GM15510 (cell line): ENCODE data around the gene APLP2.

Experiments
- POLR2A ChIP-seq: IDR thresholded peaks from 3 replicates; pipeline ENCODE4 v1.6.1; 2011; ENCODE audit warnings: borderline replicate concordance; ENCODE audit not compliant: insufficient read length; ENCODE audit errors: extremely low read depth

The APLP2 gene

GRCh38 chr11:130050257-130050656 lies 19.4 kb upstream of the APLP2 start:
- no peak for TF ChIP-seq POLR2A

DNA sequence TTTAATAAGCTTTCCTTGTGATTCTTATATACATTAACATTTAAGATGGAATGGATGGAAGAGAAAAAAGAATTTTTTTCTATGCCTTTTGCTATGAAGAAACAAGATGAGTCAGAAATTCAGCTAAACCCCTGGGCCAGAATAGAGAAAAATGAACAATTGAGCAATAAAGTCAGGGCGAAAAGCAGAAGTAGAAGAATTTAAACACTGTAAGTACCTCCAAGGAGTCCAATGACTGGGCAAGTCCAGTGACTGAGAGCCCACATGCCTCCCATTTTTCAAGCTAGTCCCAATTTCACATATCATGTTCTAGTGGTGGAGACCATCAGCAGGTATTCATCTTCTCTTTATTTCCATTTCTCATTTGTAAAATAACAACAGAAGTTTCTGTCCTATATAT lies 18.6 kb upstream of the APLP2 start:
- TF ChIP-seq POLR2A, result no peak

DNA sequence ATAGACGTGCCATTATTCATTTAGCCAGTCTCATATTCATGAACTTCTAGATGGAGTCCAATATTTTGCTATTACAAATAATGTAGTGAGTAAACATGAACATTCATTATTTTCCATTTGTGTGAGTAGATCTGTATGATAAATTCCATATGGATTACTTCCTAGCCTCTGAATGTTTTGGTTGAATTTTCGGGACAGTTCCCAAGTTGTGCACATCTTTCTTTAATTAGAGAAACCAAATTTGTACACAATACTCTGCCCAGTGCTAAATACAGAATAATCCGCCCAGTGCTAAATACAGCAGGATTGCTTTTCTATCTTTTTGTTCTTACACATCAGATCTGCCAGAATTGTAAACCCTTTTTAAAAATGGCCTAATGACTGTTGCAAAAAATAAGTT lies 17.1 kb upstream of the APLP2 start:
- no peak for TF ChIP-seq POLR2A

- TF ChIP-seq POLR2A, result no peak
Observed at GRCh38 chr11:130054966-130055365, 14.7 kb upstream of the APLP2 start.

- TF ChIP-seq POLR2A, result no peak
Observed at GRCh38 chr11:130055617-130056016, 14.1 kb upstream of the APLP2 start.

GRCh38 chr11:130061017-130061416 lies 8.7 kb upstream of the APLP2 start:
- no peak for TF ChIP-seq POLR2A

GRCh38 chr11:130062026-130062425 lies 7.7 kb upstream of the APLP2 start:
- no peak for TF ChIP-seq POLR2A

DNA sequence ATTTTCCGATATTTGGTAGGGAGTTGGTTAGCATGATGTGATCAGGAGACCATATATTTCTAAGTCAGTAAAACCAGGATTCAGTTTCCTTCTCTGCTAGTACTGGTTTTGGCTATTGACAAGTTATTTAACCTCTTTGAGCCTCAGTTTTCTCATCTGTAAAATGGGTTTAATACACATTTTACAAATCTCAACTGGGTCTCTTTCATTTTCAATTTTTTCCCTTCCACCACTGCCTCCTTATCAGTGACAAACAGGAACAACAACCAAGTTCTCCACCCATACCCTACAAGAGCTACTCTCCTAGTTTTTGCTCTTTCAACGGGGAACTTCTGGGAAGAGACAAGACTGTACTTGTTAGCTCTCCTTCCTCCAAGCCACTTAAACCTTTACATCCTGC lies 6.2 kb upstream of the APLP2 start:
- TF ChIP-seq POLR2A, result no peak

- TF ChIP-seq POLR2A, result no peak
Observed at GRCh38 chr11:130064596-130064995, 5.1 kb upstream of the APLP2 start.

DNA sequence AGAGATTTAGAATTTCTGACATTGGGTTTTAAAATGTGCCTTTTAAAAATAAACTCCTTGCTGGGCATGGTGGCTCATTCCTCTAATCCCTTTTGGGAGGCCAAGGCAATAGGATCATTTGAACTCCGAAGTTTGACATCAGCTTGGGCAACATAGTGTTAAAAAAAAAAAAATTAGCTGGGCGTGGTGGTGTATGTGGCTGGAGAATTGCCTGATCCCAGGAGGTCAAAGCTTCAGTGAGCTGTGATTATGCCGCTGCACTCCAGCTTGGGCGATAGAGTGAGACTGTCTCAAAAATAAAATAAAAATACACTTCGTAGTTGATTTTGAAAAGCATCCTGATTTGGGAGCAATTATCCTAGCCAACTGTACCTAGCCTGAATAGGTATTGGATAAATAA lies 3.4 kb upstream of the APLP2 start:
- TF ChIP-seq POLR2A, result no peak

DNA sequence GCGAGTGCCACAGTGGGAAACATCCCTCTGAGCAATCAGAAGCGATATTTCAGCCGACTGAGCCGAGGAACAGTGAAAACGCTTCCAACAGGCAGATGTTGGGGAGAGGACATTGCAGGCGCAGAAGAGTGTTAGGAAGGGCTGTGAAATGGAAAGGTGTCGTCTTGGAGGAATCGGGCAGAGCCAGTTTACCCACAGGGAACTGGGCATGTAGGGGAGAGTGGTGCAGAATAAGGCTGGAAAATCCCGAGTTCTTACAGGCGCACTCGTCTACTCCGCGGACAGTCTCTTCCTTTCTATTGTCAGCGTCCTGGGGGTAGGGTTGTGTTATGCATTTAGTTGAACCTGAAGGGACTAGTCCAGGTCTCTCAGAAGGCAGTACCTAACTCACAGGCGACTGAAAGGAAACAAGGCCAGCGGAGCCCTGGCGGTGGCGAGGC lies 1.1 kb upstream of the APLP2 start:
- no peak for TF ChIP-seq POLR2A

- TF ChIP-seq POLR2A, result no peak
Observed at GRCh38 chr11:130068986-130069658, 572 bp upstream of the APLP2 start.

DNA sequence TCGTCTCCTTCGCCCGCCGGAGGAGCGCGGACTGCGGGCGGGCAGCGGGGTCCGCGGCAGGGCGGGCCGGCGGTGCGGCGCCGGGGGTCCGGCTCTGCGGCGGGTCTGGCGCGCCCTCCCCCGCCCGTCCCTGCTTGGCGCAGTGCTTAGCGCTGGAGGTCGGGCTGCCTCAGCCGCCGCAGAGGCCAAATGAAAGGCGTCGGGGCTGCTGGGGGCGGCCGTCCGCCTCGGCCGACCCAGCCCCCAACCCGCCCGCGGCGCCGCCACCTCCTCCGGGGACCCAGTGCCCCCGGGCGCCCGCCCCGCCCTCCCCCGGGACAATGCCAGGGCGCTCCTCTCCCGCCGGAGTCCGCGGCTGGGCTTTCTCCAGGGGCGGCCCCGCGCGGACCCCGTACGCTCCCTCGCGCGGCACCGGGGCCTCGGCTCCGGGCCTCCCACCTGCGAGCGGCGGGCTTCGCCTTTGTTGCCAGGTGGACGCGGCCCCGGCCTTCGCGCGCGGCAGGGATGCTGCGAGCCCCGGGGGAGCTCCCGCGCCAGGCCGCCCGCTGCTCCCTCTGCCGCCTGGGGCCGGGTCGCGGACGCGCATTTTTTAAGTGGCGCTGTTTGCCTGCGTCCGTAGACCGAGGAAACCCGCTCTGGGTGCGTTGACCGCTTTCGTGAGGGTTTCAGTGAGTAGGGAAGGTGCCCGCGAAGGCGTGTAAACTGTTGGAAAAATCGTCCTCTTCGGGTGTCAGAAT lies 583 bp downstream of the APLP2 start:
- no peak for TF ChIP-seq POLR2A

GRCh38 chr11:130070846-130071200 lies 1.1 kb downstream of the APLP2 start:
- TF ChIP-seq POLR2A, result no peak

GRCh38 chr11:130071211-130071712 lies 1.6 kb downstream of the APLP2 start:
- TF ChIP-seq POLR2A, result no peak

- TF ChIP-seq POLR2A, result no peak
Observed at GRCh38 chr11:130074736-130075135, 5.0 kb downstream of the APLP2 start.

- no peak for TF ChIP-seq POLR2A
Observed at GRCh38 chr11:130076778-130077481, 7.2 kb downstream of the APLP2 start.

DNA sequence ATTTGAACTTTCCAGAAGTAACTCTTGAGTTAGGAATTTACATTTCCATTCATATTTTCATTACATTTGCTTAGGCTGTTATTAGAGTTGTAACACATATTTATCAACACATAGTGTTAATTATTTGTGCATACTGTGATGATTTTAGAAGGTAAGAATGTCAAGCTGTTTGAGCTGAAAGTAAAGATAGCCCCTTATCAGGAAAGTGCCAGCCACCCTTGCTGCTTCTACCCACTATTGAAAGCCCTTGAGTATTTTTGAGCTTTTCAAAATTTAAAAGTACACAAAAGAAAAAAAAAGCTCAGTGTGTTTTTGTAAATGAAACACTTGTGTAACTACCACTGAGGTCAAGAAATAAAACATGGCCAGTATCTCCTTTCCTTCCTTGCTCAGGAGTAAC lies 8.0 kb downstream of the APLP2 start:
- no peak for TF ChIP-seq POLR2A
